Measurements from ENCODE around the gene ACAP3.

GRCh38 chr1:1322418-1322817 is 14.7 kb upstream of the ACAP3 start:
- no peak for TF ChIP-seq POLR2A (IDR thresholded peaks at IDR 0.05)
- TF ChIP-seq CTCF (IDR thresholded peaks at IDR 0.05) = no peak
- TF ChIP-seq POLR2AphosphoS5 (IDR thresholded peaks at IDR 0.05) = no peak
- no peak for TF ChIP-seq EP300 (IDR thresholded peaks at IDR 0.05)

All from sigmoid colon (tissue), 4 donors.